Activated T-cell treated with anti-CD3 and anti-CD28 coated beads, Interleukin-2, amount 50 U/mL, for 48 hours (primary cell): ENCODE data around the gene BICRA.
"Not testable (repeated sequence)": the region's sequence is repeated elsewhere in the genome, so short reads cannot be mapped to it uniquely, and the experiment has no call there.

Source experiments
- DNase-seq, 2 experiments: peaks; one replicate each; pipeline ENCODE4 v3.0.0-alpha.2; 2020

BICRA gene

DNA sequence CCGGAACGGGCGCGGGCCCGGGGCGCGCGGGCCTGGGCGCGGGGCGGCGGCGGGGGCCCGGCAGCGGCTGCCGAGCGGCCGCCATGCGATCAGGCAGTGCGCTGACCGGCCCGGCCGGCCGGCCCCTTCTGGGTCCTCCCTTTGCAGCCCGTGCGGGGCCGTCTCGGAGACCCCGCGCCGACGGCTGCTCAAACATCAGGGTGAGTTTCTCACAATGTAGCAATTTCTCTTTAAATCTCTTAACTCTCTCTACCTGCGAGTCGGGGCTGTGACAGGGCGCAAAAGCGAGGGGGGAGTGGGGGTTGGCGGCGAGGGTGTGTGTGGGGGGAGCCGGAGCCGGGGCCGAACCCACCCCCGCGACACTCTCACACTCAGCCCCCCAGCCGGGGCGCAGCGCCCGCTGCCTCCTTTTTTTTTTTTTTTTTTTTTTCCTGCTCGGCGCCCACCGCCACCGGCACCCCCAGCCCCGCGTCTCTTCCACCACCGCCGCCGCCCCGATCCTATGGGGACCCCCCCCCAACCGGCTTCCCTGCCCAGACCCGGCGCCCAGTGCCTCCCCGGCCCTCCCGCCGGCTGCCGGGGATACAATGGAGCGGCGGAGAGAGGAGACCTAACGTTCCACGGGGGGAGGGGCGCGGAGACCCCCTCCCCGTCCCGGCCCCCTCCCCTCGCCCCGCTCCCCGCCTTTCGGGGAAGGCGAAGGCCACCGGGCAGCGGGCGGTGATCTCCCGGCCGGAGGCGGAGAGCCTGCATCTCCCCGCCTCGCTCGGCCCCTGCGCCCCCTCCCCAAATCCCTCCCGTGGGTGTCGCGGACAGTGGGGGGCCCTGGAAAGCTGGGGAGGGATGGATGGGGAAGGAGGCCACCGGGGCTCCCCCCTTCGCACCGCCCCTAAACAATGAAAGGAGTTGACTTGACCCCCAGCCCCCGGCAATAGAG lies at the start of gene BICRA:
Gene BICRA (plus strand): TSS at position 166 of the 937 bp plus-strand sequence. CDS start 64,441 bp downstream, outside the sequence.
- DNase-seq = peak; percentile 85 to 86

DNA sequence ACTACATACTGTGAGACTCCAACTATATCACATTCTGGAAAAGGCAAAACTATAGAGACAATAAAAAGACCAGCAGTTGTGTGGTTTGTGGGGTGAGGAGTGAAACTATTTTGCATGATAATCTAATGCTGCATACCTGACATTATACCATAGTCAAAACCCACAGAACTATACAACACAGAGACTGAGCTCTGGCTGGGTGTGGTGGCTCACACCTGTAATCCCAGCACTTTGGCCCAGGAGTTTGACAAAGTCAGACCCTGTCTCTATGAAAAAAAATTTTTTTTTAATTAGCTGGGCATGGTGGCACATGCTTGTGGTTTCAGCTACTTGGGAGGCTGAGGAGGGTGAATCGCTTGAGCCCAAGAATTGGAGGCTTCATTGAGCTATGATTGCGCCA lies 47.9 kb upstream of the BICRA start:
- DNase-seq = no peak

DNA sequence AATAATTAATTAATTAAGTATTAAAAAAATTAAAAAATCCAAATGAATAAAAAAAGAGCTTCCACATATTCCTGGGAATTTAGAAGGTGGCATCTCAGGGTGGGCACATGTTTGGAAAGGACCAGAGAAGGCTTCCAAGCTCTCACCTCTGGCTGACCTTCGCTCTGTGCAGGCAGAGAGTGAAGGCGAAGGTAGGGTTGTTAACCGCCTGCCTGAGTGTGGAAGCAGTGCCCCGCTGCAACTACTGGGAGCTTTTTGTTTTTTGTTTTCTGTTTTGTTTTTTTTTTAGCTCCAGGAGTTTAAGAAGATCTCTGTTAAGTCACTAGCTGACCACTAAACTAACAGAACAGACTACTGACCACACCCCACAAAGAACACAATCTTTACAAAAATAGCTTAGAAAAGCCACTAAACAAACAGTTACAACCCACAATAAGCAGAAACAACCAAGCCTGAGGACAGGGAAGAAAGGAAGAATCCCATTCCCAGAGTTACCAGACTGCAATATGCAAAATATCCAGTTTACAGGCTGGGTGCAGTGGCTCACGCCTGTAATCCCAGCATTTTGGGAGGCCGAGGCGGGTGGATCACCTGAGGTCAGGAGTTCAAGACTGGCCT lies 47.4 kb upstream of the BICRA start:
- no peak for DNase-seq

DNA sequence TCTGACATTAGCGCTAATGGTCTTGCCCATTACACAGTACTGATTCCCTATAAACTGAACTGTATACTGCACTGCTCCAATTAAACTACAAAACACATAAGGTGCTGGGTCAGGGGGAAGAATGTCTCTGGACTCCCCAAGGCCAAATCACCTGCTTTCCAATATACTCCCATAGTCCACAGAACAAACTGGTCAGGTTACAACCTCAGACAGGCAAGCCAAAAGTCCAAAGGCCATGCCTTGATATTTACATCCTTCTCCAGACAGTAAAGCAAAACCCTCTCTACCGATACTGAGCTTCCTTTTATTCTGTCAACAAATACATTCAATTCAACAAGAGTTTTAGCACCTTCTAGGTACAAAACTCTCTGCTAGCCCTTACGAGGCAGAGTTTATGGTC lies 44.9 kb upstream of the BICRA start:
- DNase-seq = no peak

DNA sequence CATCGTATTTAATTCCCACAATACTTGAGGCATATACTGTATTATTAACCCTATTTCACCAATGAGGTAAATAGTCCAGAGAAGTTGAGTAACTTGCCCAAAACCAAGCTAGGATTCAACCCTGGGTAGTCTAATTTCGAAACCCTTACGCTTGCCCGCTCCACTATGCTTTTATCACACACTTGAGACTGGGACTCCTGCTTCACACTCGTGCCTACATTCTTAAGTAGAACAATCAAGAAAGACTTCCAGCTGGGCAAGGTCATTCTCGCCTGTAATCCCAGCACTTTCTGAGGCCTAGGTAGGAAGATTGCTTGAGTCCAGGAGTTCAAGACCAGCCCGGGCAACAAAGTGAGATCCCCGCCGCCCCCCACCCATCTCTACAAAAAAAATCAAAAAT lies 39.6 kb upstream of the BICRA start:
- DNase-seq = no peak

DNA sequence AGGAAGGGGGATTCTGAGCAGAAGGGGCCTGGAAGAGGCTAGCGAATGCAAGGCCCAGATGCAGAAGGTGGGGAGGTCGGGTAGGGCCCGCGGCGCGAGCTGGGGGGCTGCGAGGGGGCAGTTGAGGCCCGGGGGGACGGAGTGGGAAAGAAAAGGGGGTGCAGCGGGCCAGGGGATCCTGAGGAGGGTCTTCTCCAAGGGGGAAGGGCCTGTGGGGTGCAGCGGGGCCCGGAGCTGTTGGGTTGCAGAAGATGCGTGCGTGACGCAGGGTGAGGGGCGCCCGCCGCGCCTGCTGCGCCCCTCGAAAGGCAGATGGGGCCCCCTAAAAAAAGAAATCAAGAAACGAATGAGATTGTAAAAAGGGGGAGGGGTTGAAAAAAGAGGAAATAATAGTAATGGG lies 36.3 kb upstream of the BICRA start:
- no peak for DNase-seq

DNA sequence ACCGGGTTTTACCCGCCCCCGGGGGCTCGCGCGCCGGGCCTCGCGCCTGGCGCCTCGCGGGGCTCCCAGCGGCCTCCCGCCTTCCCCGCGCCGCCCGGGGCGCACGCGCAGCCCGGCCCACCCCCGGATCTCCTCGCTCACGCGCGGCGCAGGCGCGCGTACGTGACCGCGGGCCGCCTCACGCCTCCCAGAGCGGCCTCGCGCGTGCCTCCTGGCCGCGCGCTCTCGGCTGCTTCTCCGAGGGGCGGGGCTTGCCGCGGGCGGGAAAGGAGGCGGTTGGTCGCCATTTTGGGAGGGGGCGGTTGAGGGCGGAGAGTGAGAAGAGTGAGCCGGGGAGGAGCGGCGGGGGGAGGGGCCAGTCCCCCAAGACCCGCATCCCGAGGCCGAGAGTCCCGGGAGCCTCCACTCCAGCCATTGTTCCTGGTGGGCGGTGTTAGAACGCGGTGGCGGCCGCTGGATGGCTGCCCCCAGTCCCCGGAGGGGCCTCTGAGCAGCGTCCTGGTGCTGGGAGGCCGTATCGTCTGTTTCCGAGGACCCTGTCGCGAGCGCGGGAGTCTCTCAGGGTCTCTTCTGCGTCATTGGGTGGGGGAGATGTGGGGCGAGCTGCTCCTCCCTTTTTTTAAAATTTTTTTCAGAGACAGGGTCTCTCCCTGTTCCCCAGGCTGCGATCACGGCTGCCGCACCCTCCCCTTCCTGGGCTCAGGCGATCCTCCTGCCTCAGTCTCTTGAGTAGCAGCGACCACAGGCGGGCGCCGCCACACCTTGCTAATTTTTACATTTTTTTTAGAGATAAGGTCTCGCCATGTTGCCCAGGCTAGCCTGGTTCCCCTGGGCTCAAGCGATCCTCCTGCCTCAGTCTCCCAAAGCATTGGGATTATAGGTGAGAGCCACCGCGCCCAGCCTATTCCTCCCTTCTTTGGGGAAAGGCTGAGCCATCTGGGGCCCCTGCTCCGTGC lies 35.6 kb upstream of the BICRA start, which contains the start of gene ZNF541:
Gene ZNF541 (minus strand): TSS at position 78 of the 956 bp plus-strand sequence. CDS start 17,292 bp downstream, outside the sequence.
- DNase-seq = peak; percentile 83 to 84

DNA sequence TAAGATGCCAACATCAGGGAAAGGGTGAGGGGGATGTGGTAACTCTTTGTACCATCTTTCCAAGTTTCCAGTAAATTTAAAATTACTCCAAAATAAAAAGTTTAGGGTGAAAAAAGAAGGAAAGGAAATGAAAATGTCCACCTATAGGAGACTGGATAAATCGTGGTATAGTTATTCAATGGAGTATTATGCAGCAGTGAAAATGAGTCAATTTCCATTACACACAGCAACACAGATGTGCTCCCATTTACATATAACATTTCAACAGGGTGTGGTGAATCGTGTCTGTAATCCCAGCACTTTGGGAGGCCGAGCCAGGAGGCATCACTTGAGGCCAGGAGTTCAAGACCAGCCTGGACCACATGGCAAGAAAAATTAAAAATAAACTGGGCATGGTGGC lies 28.5 kb upstream of the BICRA start:
- no peak for DNase-seq

DNA sequence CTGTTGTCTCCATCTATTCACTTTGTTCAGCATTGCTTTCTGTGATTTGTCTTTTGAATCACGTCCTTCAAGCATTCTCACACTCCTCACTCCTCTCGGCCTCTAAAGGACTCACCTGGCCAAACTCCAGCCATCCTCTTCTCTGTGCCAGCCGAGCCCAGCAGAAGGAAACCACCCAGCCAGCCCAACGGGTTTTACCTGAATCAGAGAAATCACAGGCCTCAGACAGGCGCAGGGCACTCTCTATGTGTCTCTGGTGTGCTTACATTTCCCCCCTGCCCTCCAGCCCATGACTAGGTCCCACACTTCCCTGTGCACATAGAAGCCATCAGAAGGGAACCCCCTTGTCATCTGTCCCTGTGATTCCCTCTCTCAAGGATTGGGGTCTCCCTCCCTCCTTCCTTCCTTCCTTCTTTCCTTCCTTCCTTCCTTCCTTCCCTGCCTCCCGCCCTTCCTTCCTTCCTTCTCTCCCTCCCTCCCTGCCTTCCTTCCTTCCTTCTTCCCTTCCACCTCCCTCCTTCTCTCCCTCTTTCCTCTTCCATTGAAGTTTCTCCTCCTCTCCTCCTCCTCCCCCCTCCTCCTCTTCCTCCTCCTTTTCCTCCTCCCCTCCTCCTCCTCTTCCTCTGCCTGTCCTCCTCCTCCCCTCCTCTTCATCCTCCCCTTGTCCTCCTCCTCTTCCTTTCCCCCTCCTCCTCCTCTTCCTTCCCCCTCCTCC lies 27.2 kb upstream of the BICRA start:
- no peak for DNase-seq

DNA sequence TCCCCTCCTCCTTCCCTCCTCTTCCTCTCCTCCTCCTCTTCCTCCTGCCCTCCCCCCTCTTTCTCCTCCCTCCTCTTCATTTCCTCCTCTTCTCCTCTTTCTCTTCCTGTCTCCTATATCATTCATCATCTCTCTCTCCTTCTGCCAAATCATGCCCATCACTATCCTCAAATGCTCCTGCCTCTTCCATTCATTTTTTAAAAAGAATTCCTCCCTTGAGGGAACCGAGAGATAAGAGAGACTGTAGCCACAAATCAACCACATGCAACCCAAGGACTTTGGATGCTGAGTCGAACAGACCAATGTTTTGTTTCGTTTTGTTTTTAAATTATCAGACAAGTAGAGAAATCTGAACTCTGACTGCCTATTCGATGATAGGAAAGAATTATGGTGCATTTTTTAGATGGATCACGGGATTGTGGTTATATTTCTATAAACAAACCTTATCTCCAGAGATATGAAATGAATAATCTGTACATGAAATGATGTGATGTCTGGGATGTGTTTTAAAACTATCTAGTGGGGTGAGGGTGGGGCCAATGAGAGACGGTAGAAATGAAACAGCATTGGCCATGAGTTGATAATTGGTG lies 26.5 kb upstream of the BICRA start:
- DNase-seq = no peak

DNA sequence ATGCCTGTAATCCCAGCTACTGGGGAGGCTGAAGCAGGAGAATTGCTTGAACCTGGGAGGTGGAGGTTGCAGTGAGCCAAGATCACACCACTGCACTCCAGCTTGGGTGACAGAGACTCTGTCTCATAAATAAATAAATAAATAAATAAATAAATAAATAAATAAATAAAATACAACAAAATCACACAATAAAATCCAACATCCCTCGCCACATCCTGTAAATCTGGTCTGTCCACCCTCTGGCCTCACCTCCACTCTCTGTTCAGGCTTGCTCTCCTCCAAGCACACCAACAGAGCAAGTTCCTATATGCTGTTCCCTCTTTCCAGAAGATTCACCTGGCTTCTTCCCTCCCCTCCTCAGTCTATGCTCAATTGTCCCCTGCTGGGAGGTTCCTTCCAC lies 25.8 kb upstream of the BICRA start:
- not testable (repeated sequence) for DNase-seq

DNA sequence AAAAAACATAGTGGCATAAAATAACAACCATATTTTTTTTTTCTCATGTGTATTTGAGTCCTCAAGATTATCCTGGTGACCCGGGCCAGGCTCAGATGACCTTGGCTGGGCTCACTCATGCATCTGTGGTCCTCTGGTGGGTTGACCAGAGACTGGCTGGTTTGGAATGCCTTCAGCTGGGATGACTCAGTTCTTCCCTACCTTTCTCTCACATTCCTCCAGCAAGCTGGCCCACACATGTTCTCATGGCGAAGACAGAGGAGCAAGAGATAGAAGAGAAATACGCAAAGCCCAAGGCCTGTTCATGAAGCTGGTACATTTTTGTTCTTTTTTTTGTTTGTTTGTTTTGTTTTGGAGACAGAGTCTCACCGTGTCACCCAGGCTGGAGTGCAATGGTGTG lies 21.6 kb upstream of the BICRA start:
- no peak for DNase-seq

DNA sequence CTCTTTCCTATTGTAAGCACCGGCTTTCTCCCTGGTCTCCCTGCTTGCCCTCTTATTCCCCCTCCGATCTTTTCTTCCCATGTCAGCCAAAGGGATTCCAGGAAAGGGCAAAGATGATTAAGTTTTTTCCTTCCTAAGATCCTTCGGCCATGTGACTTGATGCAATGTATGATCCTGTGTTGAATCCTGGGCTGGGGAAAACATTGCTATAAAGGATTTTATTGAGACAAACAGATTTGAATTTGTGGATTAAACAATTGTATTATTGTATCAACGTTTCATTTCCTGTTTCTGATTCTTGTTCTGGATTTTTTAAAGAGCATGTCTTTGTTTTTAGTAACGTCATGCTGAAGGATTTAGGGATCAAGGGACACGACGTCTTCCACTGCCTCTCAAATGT lies 19.1 kb upstream of the BICRA start:
- no peak for DNase-seq

DNA sequence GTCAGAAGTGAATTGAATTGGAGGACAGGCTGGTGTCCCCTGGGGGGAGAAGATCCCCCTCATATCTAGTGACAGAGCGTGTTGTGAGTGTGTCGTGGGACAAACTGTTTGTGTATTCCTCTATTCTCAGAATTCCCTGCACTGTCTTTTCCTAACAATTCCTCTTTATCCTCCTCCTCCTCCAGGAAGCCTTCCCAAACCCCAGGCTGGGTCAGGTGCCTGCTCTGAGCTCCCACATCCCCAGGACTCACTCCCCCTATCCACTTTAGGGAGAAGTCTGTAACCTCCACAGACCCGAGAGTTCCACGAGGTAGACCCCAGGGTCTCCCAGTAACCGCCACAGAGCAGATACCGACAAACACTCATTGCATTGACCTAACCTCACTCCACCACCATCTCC lies 15.1 kb upstream of the BICRA start:
- no peak for DNase-seq

DNA sequence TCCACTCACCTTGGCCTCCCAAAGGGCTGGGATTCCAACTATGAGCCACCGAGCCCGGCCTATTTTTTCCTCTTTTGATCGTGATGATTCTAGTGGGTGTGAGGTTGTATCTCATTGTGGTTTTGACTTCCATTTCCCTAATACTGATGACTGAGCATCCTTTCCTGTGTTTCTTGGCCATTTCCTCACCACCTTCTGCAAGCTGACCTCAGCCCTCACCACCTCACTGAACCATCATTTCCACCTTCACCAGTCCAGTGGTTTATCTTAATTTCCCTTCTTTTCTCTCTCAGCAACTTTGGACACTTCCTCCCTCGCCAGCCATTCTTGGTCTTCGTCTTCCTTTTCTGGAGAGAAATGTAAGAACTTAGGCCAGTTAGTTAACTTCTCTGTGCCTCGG lies 13.0 kb upstream of the BICRA start:
- no peak for DNase-seq

DNA sequence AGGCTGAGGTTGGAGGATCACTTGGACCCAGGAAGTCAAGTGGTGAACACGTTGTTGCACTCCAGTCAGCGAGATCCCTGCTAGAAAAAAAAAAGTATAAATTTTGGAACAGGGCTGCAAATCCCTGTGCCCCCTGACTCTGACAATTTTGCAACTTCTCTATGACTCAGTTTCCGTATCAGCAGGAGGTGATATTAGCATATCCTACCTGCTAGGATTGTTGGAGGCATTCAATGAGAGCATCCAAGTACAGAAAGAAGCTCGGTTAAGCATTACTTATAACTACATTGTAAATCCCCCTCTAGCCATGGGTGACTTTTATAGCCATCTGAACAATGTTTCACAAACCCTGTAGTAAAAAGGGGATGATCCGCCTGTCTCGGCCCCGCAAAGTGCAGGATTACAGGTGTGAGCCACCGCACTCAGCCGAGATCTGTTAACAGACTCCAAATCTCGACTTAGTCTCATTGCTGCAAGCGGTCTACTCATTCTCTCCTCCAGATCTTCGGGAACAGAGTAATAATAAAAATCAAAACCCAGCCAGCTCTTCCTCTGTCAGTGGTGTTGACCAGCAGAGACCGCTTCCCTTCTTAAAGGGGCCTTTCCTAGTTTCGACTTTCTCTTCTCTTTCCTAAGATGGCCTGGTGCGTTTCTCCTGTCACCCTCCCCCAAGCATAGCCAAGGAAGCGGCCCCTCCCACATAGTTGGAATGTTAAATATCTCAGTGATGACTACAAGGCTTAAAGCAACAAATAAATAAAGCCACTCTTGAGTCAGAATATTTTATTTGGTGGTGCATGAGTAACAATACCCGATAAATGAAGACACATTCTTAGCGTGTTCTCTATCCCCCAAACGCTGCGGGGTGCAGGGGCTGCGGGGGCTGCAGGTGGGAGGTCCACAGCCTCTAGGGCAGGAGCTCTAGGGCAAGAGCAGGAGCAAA lies 10.3 kb upstream of the BICRA start:
- DNase-seq = no peak

DNA sequence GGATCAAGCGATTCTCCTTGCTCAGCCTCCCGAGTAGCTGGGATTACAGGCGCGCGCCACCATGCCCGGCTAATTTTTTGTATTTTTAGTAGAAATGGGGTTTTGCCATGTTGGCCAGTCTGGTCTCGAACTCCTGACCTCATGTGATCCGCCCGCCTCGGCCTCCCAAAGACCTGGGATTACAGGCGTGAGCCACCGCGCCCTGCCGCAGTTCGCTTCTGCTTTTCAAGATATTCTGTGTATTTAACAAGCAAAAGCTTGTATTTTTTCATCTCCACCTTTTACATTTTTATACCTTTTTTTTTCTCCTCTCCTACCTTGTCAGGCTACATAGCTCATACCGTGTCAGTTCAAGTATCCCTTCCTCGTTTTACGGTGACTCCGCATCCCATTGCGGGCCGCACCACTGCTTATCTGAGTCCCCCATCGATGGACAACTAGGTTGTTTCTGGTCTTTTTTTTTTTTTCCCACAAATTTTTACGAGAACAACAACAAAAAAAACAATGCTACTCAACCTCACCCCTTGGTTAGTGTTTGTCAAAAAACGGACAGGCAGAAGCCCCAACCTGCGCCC lies 9.2 kb upstream of the BICRA start:
- DNase-seq = peak in 1 of 2 experiments; percentile 20

DNA sequence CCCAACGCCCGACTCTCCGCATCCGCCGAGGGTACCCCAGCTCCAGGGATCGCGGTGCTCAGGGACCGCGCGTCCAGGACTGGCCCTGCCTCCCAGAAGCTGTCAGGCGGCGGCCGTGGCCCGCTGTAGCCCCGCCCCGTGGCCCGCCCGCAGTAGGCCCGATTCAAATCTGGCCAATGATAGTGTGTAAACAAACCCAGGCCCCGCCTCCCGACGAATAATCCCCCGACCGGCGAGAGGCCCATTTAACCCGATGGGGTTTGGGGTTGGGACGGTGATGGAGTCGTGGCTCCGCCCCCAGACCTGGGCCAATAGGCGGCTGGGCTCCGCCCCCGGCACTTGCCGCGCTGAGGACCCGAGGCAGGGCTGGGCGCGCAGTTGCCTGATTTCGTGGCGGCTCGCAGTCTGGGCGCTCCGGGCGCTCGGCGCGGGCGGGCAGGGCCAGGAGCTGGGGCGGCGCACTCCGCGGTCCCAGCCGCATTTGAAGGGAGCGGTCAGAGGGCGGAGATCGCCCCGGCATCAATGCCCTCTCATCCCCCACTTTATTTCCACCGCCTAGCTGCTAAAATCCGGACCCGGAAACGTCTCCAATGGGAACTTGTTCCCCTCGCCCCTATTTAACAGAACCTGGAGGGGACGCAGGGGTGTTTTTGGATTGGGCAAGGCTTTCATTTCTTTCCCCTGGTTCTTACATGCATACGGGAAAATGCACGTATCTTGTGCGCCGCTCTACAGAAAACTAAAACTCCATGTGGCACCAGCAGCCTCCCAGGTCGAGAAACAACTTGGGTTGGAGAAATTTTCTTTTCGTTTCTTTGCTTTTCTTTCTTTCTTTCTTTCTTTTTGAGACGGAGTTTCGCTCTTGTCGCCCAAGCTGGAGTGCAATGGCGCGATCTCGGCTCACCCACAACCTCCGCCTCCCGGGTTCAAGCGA lies 8.4 kb upstream of the BICRA start:
- DNase-seq = peak; percentile 100
